Gastrocnemius medialis (tissue), 4 donors: Measurements from ENCODE around the gene TGFB3. TPM values are rescaled to one million over a fixed set of nuclear protein-coding genes. Genes with fewer than 3 reads are reported as not detected.

Experiments used
- ATAC-seq, 2 donors: fragments of 150-250 bp; one replicate each; pipeline ENCODE4 v1.9.1; 2016
- DNase-seq, 2 donors: peaks; one replicate each; pipeline ENCODE4 v3.0.0-alpha.2; 2019
- H3K27ac ChIP-seq, 4 donors: fragments of 200-600 bp; sonication (generic); 1 replicate in 1 of 4; 2 replicates in 3 of 4; pipeline ENCODE4 v1.5.1; 2016 to 2018; ENCODE audit warnings: mild to moderate bottlenecking in 2 of 4, moderate library complexity in 1 of 4
- H3K27me3 ChIP-seq, 3 donors: fragments of 200-600 bp; sonication (generic) in 2 of 3; 1 replicate in 1 of 3; 2 replicates in 2 of 3; pipeline versions ENCODE4 v1.5.1 to v1.6.0; 2016 to 2019; ENCODE audit warnings: mild to moderate bottlenecking in 1 of 3, moderate library complexity in 1 of 3
- H3K36me3 ChIP-seq, 2 donors: fragments of 200-600 bp; sonication (generic) in 1 of 2; one replicate each; pipeline ENCODE4 v1.5.1; 2017 to 2018
- H3K4me1 ChIP-seq, 2 donors: fragments of 200-600 bp; sonication (generic) in 1 of 2; one replicate each; pipeline ENCODE4 v1.5.1; 2016 to 2017; ENCODE audit warnings: mild to moderate bottlenecking in 2 of 2
- H3K4me3 ChIP-seq, 4 donors: fragments of 200-600 bp; sonication (generic) in 3 of 4; 1 replicate in 1 of 4; 2 replicates in 3 of 4; pipeline ENCODE4 v1.5.1; 2016 to 2019; ENCODE audit warnings: mild to moderate bottlenecking in 2 of 4
- H3K9me3 ChIP-seq, 3 donors: fragments of 200-600 bp; sonication (generic) in 2 of 3; 1 replicate in 1 of 3; 2 replicates in 2 of 3; pipeline ENCODE4 v1.5.1; 2016 to 2019
- CTCF ChIP-seq, 5 experiments: fragments of 450-650 bp in 3 of 5; fragments of 200-600 bp in 2 of 5; sonication (generic) in 2 of 5; IDR thresholded peaks in 4 of 5; conservative IDR thresholded peaks in 1 of 5; 1 replicate in 4 of 5; 2 replicates in 1 of 5; pipeline ENCODE4 v1.5.1; 2016 to 2019; ENCODE audit warnings: antibody characterized with exemption in 5 of 5, mild to moderate bottlenecking in 3 of 5, moderate library complexity in 3 of 5
- POLR2A ChIP-seq, 2 donors: fragments of 450-650 bp; IDR thresholded peaks; one replicate each; pipeline ENCODE4 v1.6.1; 2017; ENCODE audit warnings: antibody characterized with exemption in 2 of 2, mild to moderate bottlenecking in 2 of 2, moderate library complexity in 2 of 2
- in situ Hi-C, 4 donors: fragments of 200-750 bp; cut with MboI; loops; one replicate each; pipeline versions ENCODE4 v1.15.0 to v1.8.0; 2017; ENCODE audit warnings: low sequenced_read_pairs in 4 of 4
- intact Hi-C: fragments of 100-400 bp; cut with DNase I; formaldehyde crosslinking; loops from one replicate; pipeline ENCODE4 v1.15.1; 2023; ENCODE audit warnings: low total_unique reads
- total RNA-seq, 4 donors: library from RNA; depleted of rRNA; stranded (reverse); fragments of >200 nt; gene quantifications; one replicate each; pipeline versions ENCODE4 v1.1.0 to v1.2.3, GENCODE V29; 2016

Gene TGFB3
- total RNA-seq, 4 donors from 2014 or later: 28.3 to 102 (median 60.8) TPM

- ATAC-seq (no peak), DNase-seq (no peak)
- no peaks in the 10 kb centered on the region for H3K27me3 ChIP-seq
- H3K4me1 ChIP-seq: peaks cover 21 to 34% of the 10 kb centered on the region in 2 donors
- TF ChIP-seq POLR2A (IDR thresholded peaks at IDR 0.05) (no peak), CTCF (IDR thresholded peaks at IDR 0.05 in 4 of 5, conservative IDR thresholded peaks at IDR 0.05 in 1 of 5) (no peak)
- no peaks in the 10 kb centered on the region for H3K9me3 ChIP-seq
- no peak overlapping the region for H3K4me3 ChIP-seq
- H3K36me3 ChIP-seq: peaks cover 0 to 5% of the 10 kb centered on the region in 2 donors
- in situ Hi-C loops: no loop called here
- peak overlapping the region in 1 of 4 donors; percentile 74 for H3K27ac ChIP-seq
- intact Hi-C loops: no loop called here
Observed at GRCh38 chr14:75996488-75996887, 14.7 kb upstream of the TGFB3 start.

GRCh38 chr14:75995372-75996041 lies 13.7 kb upstream of the TGFB3 start:
- Histone ChIP-seq H3K4me1 (peaks cover 21 to 39% of the 10 kb centered on the region in 2 donors), H3K4me3 (peak overlapping the region; percentile 12 to 19 (median 14))

GRCh38 chr14:75993567-75994041 lies 11.8 kb upstream of the TGFB3 start:
- Histone ChIP-seq H3K27me3 (no peaks in the 10 kb centered on the region), H3K4me3 (no peak overlapping the region), H3K4me1 (peaks cover 33 to 48% of the 10 kb centered on the region in 2 donors), H3K9me3 (no peaks in the 10 kb centered on the region), H3K36me3 (peaks cover 0 to 3% of the 10 kb centered on the region in 2 donors), H3K27ac (peak overlapping the region in 1 of 4 donors; percentile 7)
- TF ChIP-seq POLR2A (IDR thresholded peaks at IDR 0.05) (no peak), CTCF (IDR thresholded peaks at IDR 0.05 in 4 of 5, conservative IDR thresholded peaks at IDR 0.05 in 1 of 5) (no peak)
- in situ Hi-C loops (no loop called here), intact Hi-C loops (no loop called here)
- ATAC-seq (no peak), DNase-seq (no peak)

More at GRCh38 chr14:75995372-75996041, 13.7 kb upstream of the TGFB3 start:
- H3K36me3 ChIP-seq: peaks cover 0 to 5% of the 10 kb centered on the region in 2 donors
- ATAC-seq (peak; percentile 54 to 89), DNase-seq (peak in 1 of 2 donors; percentile 67)
- in situ Hi-C loops (no loop called here), intact Hi-C loops (no loop called here)
- no peaks in the 10 kb centered on the region for H3K27me3 ChIP-seq
- peak overlapping the region; percentile 62 to 74 (median 63) for H3K27ac ChIP-seq
- H3K9me3 ChIP-seq: no peaks in the 10 kb centered on the region
- TF ChIP-seq POLR2A (IDR thresholded peaks at IDR 0.05) (no peak), CTCF (IDR thresholded peaks at IDR 0.05 in 4 of 5, conservative IDR thresholded peaks at IDR 0.05 in 1 of 5) (no peak)

- Histone ChIP-seq H3K27me3 (no peaks in the 10 kb centered on the region), H3K9me3 (no peaks in the 10 kb centered on the region), H3K4me1 (peaks cover 37 to 53% of the 10 kb centered on the region in 2 donors), H3K36me3 (no peaks in the 10 kb centered on the region), H3K27ac (peak overlapping the region in 3 of 4 donors; percentile 5 to 32 (median 17)), H3K4me3 (no peak overlapping the region)
- no peak for DNase-seq
- intact Hi-C loops: no loop called here
- peak in 1 of 2 donors; percentile 34 for ATAC-seq
- TF ChIP-seq POLR2A (IDR thresholded peaks at IDR 0.05) (no peak), CTCF (IDR thresholded peaks at IDR 0.05 in 4 of 5, conservative IDR thresholded peaks at IDR 0.05 in 1 of 5) (no peak)
- in situ Hi-C loops: no loop called here
Observed at GRCh38 chr14:75991753-75992152, 10.0 kb upstream of the TGFB3 start.
